Upper lobe of right lung (tissue), 1 donor: Measurements from ENCODE around the gene BNC2. TPM values are rescaled to one million over a fixed set of nuclear protein-coding genes. Genes with fewer than 3 reads are reported as not detected.

ENCODE experiments used
- ATAC-seq: fragments of 200-7000 bp; cut with Tn5 transposase; one replicate; pipeline ENCODE4 v1.9.1; 2020; ENCODE audit warnings: mild to moderate bottlenecking, moderate library complexity
- DNase-seq: peaks from one replicate; pipeline ENCODE4 v3.0.0-alpha.2; 2020
- H3K27ac ChIP-seq: fragments of 200-600 bp; one replicate; pipeline ENCODE4 v1.8.0; 2022
- H3K27me3 ChIP-seq: fragments of 200-600 bp; one replicate; pipeline ENCODE4 v1.8.0; 2022; ENCODE audit warnings: mild to moderate bottlenecking
- H3K36me3 ChIP-seq: fragments of 200-600 bp; one replicate; pipeline ENCODE4 v1.8.0; 2022
- H3K4me1 ChIP-seq: fragments of 200-600 bp; one replicate; pipeline ENCODE4 v1.8.0; 2022
- H3K4me3 ChIP-seq: fragments of 200-600 bp; one replicate; pipeline ENCODE4 v1.8.0; 2022; ENCODE audit warnings: mild to moderate bottlenecking
- H3K9me3 ChIP-seq: fragments of 200-600 bp; one replicate; pipeline ENCODE4 v1.8.0; 2022
- intact Hi-C: fragments of 100-400 bp; cut with DNase I; formaldehyde crosslinking; loops from one replicate; pipeline ENCODE4 v1.11.0; 2022
- total RNA-seq: library from RNA; stranded (reverse); fragmentation: NEBNext Ultra II Directional; extraction: Animal tissue kit (Norgen Biotek cat#: 25700); gene quantifications from one replicate; pipeline ENCODE4 v1.2.1, GENCODE V29; 2021
- TF ChIP-seq, protein P1 (sequence below): fragments of 200-600 bp; IDR thresholded peaks from one replicate; pipeline ENCODE4 v1.8.0; 2022; ENCODE audit warnings: antibody characterized with exemption
- donor health status: DM: no; HTN: yes; CAD: no; lungs with severe emphysema.

The BNC2 gene
- total RNA-seq, 1 donor from 2014 or later, result 18.1 TPM

DNA sequence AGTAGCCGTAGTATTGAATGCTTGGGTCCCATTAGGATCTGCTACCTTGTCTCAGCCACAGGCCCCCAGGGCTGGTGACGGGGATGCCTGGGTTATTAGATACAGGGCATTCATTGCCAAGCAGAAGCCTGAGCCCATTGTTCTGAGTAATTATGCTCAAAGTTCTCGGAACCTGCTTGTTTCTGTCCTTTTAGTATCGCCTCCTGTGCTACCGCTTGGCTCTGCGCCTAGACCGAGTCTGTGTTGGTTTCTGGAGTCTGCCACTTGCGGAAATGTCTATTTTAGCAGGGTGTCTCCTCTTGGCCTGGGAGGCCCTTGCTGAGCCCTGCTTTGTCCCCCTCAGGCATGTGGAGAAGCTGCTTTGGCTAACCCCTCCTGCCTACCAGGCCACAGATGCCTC lies 506.1 kb downstream of the BNC2 start:
- H3K4me3 ChIP-seq, result no peak overlapping the region
- H3K27ac ChIP-seq, result peak overlapping the region; percentile 58
- no peaks in the 10 kb centered on the region for H3K27me3 ChIP-seq
- no peaks in the 10 kb centered on the region for H3K4me1 ChIP-seq
- TF ChIP-seq, protein P1, sequence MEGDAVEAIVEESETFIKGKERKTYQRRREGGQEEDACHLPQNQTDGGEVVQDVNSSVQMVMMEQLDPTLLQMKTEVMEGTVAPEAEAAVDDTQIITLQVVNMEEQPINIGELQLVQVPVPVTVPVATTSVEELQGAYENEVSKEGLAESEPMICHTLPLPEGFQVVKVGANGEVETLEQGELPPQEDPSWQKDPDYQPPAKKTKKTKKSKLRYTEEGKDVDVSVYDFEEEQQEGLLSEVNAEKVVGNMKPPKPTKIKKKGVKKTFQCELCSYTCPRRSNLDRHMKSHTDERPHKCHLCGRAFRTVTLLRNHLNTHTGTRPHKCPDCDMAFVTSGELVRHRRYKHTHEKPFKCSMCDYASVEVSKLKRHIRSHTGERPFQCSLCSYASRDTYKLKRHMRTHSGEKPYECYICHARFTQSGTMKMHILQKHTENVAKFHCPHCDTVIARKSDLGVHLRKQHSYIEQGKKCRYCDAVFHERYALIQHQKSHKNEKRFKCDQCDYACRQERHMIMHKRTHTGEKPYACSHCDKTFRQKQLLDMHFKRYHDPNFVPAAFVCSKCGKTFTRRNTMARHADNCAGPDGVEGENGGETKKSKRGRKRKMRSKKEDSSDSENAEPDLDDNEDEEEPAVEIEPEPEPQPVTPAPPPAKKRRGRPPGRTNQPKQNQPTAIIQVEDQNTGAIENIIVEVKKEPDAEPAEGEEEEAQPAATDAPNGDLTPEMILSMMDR, result no peak
- ATAC-seq, result peak; percentile 56
- DNase-seq, result no peak
- no peaks in the 10 kb centered on the region for H3K9me3 ChIP-seq
- no peaks in the 10 kb centered on the region for H3K36me3 ChIP-seq
- intact Hi-C loops, result no loop called here

DNA sequence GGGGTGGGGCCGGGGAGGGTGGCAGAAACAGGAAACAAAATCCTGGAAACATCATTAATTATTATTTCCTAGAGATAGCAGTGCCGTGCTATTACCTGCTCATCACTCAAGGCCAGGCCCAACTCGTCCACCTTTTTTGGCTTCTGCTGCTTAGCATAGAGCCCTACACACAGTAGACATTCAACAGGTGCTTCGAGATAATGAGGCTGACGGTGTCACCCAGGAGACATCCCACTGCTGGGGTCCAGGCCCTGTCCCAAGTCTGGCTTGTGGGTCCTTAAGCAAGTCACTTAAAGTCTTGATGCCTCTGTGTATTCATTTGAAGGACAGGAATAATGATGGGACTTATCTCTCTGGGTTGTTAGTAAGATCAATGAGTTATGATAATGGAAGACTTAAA lies 506.6 kb downstream of the BNC2 start:
- Histone ChIP-seq H3K27ac (peak overlapping the region; percentile 39), H3K9me3 (no peaks in the 10 kb centered on the region), H3K4me1 (no peaks in the 10 kb centered on the region), H3K36me3 (no peaks in the 10 kb centered on the region), H3K27me3 (no peaks in the 10 kb centered on the region), H3K4me3 (no peak overlapping the region)
- DNase-seq (no peak), ATAC-seq (no peak)
- TF ChIP-seq, protein P1, result no peak
- intact Hi-C loops, result no loop called here

DNA sequence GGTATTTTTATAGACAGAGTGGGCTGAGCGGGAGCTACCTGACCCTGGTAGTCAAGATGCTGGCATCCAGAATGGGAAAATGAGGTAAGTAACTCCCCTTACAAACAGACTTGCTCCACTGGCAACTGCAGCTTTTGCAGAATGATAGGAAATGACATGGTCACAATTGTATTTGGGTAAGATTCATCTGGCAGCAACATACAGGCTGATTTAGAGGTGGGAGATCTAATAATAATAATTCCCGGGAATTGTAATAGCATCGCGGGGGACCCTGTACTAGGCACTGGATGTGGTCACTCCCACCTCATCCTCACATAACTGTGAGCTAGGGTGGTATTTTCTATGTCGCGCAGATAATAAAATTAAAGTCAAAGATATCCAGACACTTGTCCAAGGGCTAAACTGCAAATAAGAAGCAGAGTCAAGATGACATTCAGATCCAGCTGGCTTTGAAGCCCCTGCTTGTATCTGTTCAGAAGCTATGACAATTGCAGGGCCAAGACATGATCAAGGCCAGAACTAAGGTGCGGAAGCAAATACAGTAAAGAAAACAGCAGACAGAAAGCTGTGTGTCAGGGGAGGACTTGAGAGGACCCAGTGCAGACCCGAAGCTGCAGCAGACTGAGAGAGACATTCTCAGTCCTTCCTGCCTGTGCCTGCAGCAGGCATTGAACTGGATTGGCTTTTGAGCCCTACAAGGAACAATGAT lies 507.2 kb downstream of the BNC2 start:
- intact Hi-C loops, result no loop called here
- Histone ChIP-seq H3K36me3 (no peaks in the 10 kb centered on the region), H3K27me3 (no peaks in the 10 kb centered on the region), H3K9me3 (no peaks in the 10 kb centered on the region), H3K27ac (no peak overlapping the region), H3K4me1 (no peaks in the 10 kb centered on the region), H3K4me3 (no peak overlapping the region)
- no peak for DNase-seq
- TF ChIP-seq, protein P1, result no peak
- ATAC-seq, result no peak

DNA sequence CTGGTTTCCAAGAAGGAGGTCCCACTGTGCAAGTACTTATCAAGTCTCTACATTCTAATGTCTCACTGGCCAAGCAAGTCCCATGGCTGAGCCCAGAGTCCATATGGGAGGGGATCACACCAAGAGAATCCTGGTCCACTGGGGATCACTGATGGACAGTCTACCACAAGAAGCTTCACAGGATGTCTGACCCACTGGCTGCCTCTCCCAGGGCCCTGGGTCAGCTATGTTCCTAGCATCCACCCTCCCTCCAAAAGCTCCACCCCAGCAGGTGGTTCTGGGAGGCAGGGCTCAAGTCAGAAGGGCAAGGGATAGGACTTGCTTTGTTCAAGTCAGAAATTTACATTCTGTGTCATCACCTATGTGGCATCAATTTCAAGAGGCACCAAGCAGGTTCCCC lies 508.5 kb downstream of the BNC2 start:
- TF ChIP-seq, protein P1, result no peak
- Histone ChIP-seq H3K27me3 (no peaks in the 10 kb centered on the region), H3K4me3 (no peak overlapping the region), H3K36me3 (no peaks in the 10 kb centered on the region), H3K27ac (no peak overlapping the region), H3K9me3 (no peaks in the 10 kb centered on the region), H3K4me1 (no peaks in the 10 kb centered on the region)
- no peak for DNase-seq
- intact Hi-C loops, result no loop called here
- ATAC-seq, result no peak

DNA sequence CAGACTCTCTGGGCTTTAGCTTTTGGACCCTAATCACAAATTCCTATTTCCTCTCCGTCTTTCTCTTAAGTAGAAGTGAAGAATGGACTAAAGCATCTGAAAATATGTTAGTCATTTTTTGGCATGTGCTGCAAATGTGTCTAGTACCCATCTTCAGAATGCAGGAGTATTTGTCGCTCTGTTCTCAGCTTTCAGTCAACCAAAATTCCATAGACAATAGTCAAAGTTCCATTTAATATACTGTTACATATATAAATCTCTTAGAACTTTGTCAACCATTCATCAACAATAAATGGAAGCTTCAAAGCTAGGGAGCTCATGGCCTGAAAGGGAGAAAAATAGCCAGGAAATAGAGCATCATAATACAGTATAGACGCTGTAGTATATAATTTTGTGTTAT lies 509.4 kb downstream of the BNC2 start:
- Histone ChIP-seq H3K27ac (no peak overlapping the region), H3K27me3 (no peaks in the 10 kb centered on the region), H3K36me3 (no peaks in the 10 kb centered on the region), H3K4me1 (no peaks in the 10 kb centered on the region), H3K9me3 (no peaks in the 10 kb centered on the region), H3K4me3 (no peak overlapping the region)
- ATAC-seq (no peak), DNase-seq (no peak)
- intact Hi-C loops, result no loop called here
- TF ChIP-seq, protein P1, result no peak

DNA sequence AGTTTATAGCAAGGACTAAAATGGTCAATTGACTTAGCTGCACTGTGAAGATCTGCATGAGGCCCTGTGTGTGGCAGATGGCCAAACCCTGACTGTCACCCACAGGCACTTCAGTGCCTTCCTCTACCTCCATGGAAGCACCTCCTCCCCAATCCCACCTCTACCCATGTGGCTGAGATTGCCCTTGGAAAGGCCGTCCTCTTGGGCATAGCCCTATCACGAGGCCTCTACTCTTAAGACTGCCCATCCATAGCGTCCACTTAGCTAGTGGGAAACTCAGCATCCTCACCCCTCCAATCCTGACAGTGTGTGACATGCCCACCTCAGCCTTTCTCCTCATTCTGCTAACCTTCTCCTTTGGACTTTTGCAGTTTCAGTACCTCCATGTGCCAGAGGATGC lies 510.2 kb downstream of the BNC2 start:
- Histone ChIP-seq H3K27me3 (no peaks in the 10 kb centered on the region), H3K4me1 (no peaks in the 10 kb centered on the region), H3K4me3 (no peak overlapping the region), H3K9me3 (no peaks in the 10 kb centered on the region), H3K36me3 (no peaks in the 10 kb centered on the region), H3K27ac (no peak overlapping the region)
- intact Hi-C loops, result no loop called here
- no peak for ATAC-seq
- TF ChIP-seq, protein P1, result no peak
- DNase-seq, result no peak
